GM19324 (cell line): ENCODE data around the gene PPIF.

Experiments used
- ATAC-seq: cut with Tn5 transposase; IDR thresholded peaks from one replicate; pipeline ENCODE4 v1.9.1; 2021; ENCODE audit warnings: mild to moderate bottlenecking, moderate library complexity; ENCODE audit not compliant: unreplicated experiment, low FRiP score

The PPIF gene

GRCh38 chr10:79383974-79384606, 36.8 kb downstream of the PPIF start:
- no peak for ATAC-seq

DNA sequence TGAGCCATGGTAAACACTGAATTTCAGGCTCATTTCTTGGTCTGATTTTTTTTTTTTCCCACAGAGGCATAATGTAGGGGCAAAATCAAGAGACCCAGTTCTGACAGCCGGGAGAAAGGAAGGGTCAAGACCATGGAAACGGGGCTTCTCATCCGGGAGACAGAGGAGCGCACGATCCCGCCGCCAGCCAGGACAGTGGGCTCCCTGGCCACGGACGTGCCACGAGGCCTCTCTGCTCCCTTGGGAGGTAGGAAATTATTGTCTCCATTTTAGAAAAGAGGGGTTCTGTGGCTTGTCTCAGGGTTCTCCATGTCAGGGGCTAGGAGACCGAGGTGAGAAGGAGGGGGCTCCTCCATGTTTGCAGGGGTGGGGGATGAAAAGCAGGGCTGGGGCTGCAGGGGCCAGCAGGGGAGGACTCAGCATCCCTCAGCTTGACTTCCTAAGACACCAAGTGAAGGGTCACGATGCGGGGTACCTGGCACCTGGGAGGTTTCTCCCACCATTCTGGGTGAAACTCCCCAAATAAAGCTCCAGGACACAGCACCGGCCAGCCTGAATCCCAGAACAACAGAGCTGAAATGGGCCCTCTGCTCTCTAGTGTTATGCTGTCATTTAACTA, 37.6 kb downstream of the PPIF start:
- ATAC-seq, result no peak

GRCh38 chr10:79385392-79385795, 38.1 kb downstream of the PPIF start:
- no peak for ATAC-seq

DNA sequence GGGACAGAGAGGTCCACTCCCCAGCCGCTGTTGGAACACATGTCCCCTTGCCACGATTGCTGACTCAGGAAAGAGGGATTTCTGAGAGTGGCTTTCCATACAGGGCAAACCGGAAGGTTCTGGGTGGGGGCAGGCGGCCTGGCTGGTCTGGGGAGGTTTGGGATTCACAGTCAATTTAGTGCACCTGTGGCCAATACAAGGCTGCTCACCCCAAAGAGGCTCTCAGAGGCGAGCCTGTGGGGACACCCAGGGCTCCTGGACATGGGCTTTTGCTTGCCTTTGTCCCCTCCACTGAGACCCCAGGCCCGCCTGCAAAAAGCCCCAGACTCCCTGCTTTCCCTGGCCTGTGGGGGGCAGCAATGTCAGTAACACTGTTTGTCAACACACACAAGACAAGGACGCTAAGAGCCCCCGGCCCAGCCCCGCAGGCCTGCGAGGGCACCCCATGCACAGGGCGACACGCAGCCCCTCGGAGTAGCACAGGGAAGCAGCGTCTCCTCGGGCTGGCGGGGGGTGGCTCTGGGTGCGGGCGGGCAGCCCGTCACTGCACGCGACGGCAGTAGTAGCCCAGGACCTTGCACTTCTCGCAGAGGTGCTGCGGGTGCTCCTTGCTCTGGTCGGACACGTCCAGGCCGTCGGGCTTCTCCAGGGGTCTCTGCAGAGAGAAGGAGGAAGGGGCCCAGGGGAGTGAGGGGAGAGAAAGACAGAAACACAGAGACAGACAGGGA, 38.7 kb downstream of the PPIF start:
- no peak for ATAC-seq

DNA sequence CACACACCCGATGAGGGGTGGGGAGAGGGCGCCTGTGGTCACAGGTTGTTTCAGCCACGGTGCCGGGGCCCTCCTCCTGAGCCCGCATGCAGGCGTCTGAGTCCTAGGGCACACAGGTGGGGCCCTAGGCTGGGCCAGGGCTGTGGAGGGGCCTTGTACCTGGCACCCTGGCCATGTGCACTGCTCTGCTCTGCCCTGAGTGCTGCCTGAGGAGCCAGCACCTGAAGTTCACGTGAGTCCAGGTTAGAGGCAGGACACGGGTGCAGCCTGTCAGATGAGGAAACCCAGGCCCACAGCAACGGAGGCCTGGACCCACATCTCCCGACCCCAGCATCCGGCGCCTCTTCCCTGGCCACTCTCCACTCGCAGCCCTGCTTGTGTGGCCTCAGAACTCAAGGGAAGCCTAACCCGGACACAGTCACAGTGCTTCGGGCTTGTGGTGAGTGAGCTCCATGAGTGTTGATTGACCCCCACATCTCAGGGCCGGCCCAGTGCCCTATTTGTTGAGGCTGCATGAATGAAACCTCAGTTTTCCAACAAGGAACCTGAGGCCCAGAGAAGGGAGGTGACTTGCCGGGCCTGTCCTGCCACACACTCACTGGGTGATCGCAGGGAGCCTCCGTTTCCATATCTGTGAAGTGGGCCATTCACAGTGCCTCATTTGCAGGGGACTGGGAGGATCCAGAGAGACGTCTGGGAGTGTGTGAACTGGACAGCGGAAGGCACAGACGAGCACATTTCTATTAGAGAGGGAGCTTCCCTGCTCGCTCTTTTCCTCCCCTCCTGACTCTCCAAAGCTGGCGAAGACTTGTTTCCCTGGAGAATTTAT, 39.6 kb downstream of the PPIF start:
- no peak for ATAC-seq

DNA sequence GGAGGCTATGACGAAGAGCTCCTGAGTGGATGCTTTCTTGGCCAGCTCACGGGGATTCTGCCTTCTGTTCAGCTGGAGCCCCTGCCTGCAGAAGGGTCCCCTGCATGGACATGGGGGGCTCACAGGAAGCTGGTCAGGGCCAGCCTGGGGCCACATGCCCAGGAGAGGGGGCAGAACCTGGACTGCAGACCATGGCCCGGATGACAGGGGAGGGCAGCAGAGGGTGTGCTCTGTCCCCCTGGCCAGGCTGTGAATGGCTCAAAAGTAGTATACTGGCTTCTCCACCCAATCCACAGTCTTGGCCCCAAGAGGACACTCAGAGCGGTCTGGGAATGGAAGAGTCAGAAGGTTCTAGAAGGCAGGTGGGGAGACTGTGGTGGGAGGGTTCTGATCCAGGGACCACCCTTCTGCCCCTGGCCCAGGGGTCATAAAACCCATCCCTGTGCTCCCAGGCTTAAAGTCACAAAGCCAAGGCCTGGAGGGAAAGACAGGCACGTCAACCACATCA, 40.3 kb downstream of the PPIF start:
- no peak for ATAC-seq

- no peak for ATAC-seq
Measured at GRCh38 chr10:79387974-79388850, 40.9 kb downstream of the PPIF start.

DNA sequence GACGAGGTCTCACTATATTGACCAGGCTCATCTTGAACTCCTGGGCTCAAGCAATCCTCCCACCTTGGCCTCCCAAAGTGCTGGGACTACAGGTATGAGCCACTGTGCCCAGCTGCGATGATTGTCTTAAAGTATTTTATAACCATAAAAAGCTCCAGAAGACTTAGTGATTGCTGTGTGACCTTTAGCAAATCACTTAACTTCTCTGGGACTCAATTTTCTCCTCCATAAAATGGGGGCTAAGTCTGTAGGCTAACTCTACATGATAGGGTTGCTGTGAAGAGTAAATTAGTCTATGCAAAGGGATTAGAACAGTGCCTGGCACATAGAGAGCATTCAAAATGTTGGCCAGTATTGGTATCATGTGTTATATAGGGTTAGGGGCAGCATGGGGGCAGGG, 42.8 kb downstream of the PPIF start:
- ATAC-seq, result no peak

DNA sequence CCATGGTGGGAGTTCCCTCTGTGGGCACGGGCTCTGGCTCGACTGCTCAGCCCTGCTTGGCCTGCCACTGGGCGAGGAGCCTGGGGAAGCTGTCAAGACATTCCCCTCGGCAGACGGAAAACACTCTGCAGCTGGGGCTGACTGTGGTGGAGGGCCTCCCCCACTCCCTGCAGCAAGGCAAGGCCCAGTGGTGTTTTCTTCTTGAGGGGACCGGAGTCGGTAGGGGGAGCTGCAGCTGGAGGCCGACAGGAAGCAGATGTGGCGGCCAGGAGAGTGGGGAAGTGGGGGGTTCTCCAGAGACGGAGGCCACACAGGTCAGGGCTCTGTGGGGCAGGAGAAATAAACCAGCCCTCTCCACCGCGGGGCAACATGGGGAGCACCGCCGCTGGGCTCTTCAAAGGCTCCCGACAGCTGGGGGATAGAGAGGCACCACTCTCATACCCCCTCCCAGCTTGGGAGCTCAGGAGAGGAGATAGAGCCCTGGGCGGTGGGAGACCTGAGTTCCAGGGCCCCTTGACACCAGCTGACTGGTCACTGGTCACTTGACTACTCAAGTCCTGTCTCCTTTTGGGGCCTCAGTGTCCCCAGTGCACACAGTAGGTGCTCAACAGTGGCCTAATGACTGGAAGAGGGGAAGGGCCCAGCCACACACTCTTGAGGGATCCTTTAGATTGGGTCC, 43.4 kb downstream of the PPIF start:
- ATAC-seq, result no peak

DNA sequence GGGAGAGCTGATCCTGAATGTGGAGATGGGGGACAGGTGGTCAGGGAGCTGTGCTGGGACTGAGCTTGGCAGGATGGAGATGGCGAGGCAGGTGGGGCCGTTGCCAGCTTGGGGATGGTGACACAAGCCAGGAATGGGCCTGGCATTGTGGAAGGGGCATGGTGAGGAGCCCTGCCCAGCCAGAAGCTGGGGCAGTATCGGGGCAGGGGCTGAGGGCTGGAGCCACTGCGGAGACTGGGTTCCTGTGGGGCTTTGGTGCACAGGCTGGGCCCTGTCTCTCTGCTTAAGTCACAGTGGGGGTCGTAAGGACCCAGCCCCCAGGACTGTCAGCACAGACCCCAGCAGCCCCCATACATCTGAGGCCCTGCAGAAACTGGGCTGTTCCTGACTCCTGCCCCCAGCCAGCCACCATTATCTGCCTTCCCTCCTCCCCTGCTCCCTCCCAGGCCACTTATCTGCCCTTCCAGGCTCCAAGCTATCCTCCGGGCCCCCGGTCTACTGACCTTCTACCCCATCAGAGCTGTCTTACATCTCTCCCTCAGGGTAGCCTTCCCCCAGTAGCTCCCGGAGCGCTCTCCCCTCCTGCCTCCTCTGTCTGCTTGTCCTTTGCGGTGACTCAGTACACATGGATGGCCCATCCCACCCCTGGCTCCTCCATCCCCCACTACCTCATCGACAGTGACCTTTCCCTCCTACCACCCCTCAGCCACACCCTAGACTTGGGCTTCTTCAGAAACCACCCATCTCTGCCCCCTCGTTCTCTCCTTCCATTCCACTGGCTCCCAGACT, 44.2 kb downstream of the PPIF start:
- ATAC-seq, result no peak

DNA sequence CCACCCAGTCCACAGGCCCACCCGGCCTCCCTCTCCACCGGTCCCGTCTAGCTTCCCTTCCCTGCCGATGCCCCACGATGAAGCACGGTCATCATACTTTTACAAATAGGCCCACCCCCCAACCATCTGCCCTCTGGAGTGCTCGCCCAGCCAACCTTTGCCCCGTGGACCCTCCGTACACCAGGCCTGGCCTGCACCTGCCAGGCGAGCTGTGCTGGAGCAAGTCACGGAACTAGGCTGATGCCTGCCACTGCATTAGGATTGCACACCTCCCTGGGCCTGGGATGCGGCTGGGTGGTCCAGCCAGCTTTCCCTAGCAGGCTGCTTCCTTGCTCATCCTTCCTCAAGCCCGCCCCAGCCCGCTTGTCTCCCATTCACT, 44.7 kb downstream of the PPIF start:
- no peak for ATAC-seq

GRCh38 chr10:79392506-79393176, 45.4 kb downstream of the PPIF start:
- no peak for ATAC-seq

GRCh38 chr10:79393221-79393923, 46.1 kb downstream of the PPIF start:
- ATAC-seq, result no peak

GRCh38 chr10:79393924-79394610, 46.8 kb downstream of the PPIF start:
- ATAC-seq, result no peak

GRCh38 chr10:79394664-79395063, 47.4 kb downstream of the PPIF start:
- no peak for ATAC-seq

DNA sequence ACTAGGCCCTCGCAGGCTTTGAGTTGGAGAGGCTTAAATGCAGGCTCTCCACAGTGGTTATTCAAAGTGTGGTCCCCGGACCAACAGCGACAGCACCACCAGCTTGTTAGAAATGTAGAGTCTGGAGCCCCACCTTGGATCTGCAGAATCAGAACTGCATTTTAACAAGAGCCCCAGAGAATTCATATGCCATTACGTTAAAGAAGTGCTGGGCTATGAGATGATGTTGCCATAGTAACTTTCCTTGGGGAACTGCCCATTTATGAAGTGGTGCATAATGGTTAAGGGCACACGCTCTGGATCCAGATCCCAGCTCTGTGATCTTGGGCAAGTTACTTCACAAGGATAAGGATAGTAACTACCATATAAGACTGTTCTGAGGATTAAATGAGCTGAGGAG, 49.3 kb downstream of the PPIF start:
- ATAC-seq, result no peak

DNA sequence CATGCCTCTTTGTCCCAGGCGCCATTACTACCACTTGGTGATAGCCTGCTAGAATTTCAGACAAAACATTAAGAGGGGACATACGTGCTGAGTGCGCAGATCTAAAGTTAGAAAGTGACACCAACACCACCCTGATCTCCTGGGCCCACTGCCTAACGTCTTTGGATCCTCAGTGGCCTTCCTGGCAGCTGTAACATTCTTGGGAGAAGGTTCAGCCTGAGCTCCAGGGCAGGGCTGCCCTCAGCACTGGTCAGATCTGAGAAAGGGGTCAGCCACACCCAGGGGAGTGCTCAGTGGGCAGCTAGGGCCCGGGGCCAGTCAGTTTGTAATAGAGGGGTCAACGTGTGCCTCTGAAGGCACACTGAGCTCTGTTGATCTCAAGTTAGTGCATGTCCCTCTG, 49.8 kb downstream of the PPIF start:
- no peak for ATAC-seq
